GM19452 (cell line): ENCODE results near the gene VWA8.
A peak's percentile ranks its signal among the peaks of the same experiment; 100 is the strongest.
"Not testable (repeated sequence)": the region's sequence is repeated elsewhere in the genome, so short reads cannot be mapped to it uniquely, and the experiment has no call there.

Source experiments
- ATAC-seq: cut with Tn5 transposase; IDR thresholded peaks from one replicate; pipeline ENCODE4 v1.9.1; 2021; ENCODE audit not compliant: unreplicated experiment

The VWA8 gene

GRCh38 chr13:41928323-41928722 is 32.6 kb downstream of the VWA8 start:
- no peak for ATAC-seq

GRCh38 chr13:41925014-41925413 is 35.9 kb downstream of the VWA8 start:
- no peak for ATAC-seq

DNA sequence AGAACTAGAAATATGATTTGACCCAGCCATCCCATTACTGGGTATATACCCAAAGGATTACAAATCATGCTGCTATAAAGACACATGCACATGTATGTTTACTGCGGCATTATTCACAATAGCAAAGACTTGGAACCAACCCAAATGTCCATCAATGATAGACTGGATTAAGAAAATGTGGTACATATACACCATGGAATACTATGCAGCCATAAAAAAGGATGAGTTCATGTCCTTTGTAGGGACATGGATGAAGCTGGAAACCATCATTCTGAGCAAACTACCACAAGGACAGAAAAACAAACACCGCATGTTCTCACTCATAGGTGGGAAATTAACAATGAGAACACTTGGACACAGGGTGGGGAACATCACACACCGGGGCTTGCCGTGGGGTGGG is 38.0 kb downstream of the VWA8 start:
- ATAC-seq = not testable (repeated sequence)

GRCh38 chr13:41919741-41920487 is 41.0 kb downstream of the VWA8 start:
- ATAC-seq = no peak

DNA sequence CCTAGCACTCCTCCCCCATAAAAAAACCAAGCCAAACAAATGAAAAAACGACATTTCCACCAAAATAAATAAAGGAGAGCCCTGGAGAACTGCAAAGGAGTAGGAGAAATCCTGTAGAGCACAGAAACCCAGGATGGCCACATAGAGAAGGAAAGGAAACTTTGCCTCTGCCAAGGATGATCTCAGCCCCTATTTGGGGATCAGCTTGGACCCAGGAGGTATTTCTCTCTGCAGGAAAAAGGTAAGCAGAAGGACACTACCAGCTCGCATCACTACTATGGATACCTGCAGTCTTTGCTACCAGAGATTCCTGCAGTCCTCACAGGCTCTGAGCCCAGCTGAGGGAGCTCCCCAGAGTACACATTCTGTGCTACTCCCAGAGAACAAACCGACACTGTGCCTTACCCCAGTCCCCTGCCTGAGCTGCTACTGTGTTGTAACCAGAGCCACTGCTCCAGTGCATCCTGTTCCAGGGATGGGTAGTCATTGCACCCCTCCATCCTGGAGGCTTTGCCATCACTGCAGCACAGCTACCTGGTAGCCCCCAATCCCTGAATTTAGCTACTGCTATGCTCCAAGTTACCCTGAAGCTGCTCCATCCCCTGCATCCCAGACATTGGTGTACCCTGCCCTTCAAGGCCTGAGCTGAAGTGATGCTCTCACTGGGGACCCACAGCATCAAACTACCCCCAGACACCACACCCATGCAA is 41.7 kb downstream of the VWA8 start:
- no peak for ATAC-seq

DNA sequence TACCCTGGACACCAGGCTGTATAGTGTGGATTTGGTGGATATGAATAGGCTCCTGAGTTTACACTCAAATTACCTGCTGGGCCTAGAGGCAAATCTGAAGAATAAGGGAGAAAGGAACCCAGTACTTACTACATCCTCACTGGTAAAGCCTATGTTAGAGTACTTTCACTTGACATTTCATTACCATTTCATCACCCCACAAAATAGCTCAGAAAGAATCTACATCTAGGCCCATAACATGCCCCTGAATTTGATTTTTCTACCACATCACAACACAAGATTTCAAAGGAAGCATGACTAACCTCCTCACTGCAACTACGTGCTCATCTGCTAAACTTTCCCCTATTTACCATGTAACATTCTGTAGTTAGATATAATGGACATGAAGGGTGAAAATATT is 43.3 kb downstream of the VWA8 start:
- no peak for ATAC-seq

DNA sequence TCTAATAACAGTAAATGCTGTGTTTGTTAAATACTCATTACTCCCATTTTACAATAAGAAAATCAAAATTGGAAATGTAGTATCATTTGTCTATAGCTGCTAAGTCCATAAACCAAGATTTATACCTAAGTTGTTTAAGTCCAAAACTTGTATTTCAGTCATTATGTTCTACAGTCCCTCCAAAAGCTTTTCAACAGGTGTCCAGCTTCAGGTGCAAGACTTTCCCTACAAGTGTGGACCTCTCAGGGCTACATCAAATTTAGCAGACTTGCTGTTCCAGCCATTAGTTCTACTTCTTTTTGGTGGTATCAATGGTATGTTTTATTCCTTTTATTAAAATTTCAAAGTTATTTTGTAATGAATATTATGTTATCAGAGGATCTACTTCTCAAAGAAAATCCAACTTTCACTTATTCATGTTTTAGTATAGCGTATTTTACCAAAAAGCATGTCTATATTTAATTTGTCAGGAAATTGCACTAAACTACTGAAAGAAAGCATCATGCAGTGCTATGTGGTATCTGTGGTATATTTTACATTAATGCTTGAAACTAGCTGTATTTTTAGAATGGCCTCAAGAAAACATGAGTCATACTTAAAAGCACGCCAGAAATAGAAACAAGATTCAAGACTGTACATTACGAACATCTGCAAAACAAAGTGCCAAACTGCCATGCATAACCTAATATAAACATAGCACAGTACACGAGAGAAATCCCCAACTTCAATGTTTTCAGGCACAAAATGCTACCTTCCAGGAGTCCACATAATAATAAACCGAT is 44.5 kb downstream of the VWA8 start:
- peak; percentile 96 for ATAC-seq

DNA sequence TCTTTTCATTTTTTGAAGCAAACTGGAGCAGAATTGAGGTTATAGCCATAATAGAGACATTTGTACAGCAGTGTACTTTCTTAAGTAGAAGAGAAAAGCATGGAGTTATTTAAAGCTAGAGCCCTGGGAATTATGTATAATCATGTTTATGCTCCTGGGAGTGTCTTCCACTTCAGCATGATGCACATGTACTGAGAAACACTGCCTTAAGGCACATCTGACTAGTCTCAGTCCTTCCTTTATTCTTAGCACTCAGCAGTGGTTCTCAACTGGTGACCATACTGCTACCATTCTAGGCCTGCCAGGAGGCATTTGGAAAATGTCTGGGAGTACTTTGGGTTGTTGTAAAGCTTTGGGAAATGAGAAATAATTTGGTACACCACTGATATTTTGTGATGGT is 45.8 kb downstream of the VWA8 start:
- ATAC-seq = no peak

DNA sequence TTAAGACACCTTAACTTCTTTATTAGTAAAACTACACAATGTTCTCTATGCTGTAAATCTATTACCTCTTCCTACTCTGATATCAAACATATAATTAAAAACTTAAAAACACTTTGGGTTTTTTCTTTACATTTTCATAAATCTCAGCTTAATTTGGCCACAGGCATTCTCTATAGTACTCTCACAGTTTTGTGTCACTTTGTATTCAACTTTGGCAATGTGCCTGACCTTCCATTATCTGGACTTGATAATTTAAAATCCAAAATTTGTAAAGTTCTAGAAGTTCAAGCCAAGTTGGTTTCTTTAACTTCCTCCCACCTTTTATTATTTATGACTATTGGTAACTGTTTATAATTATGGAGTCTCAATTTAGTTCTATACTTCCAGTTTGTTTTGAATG is 46.4 kb downstream of the VWA8 start:
- no peak for ATAC-seq

- no peak for ATAC-seq
Observed at GRCh38 chr13:41909506-41909905, 51.4 kb downstream of the VWA8 start.

GRCh38 chr13:41905600-41906254 is 55.2 kb downstream of the VWA8 start:
- peak; percentile 83 for ATAC-seq

GRCh38 chr13:41900918-41901317 is 60.0 kb downstream of the VWA8 start:
- no peak for ATAC-seq

- not testable (repeated sequence) for ATAC-seq
Observed at GRCh38 chr13:41898411-41898810, 62.5 kb downstream of the VWA8 start.

- no peak for ATAC-seq
Observed at GRCh38 chr13:41897126-41897525, 63.8 kb downstream of the VWA8 start.

- ATAC-seq = no peak
Observed at GRCh38 chr13:41895478-41895877, 65.4 kb downstream of the VWA8 start.

DNA sequence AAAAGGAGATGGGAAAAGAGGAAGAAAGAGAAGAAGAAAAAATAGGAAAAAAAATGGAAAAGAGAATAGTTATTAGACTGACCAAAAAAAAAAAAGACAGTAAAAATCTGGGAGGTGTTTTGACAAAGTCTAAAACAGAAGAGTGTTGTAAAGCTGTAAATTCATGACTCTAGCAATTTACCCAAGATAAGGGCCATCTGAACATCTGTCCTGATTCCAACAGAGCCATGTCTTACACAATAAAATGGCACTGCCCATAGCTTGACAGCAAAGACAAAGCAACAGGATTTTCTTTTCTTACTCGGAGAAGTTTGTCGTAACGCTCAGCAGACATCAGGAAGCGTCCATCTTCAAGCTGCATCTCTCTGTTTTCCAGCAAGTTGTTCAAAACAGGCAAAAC is 69.8 kb downstream of the VWA8 start:
- no peak for ATAC-seq

DNA sequence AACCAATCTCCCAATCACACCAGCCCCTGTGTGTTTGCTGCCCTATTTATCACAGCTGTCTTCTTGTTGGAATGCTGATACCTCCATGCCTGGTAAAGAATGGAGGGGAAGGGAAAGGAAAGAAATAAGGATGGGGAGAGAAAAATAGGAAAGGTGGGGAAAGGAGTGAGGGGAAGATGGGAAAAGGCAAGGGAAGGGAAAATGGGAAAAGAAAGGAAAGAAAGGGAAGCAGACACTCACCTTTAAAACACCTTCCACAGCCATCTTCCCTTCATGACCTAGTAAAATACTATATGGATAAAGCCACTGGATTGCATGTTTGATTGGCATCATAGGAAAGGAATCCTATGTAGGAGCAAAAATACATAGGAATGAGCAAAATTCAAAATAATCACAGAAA is 77.8 kb downstream of the VWA8 start:
- ATAC-seq = no peak

GRCh38 chr13:41881890-41882289 is 79.0 kb downstream of the VWA8 start:
- not testable (repeated sequence) for ATAC-seq

DNA sequence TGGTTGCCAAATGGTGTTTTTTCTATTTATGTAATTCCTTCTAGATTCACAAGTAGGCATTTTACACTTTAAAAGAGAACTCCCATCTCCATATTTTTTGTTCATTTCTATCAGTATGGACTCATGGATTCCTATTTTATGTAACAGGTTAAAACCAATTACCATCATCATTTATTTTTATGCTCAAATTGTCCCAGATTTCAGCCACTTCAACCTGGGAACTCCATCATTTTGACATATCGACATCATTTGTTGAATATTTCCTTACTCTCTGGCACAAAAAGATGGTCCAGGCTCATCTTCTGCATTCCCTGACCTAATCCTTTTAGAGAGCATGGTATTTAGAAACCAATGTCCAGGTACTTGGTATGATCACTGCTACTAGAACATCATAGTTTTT is 79.9 kb downstream of the VWA8 start:
- no peak for ATAC-seq

- ATAC-seq = no peak
Observed at GRCh38 chr13:41864658-41865057, 96.3 kb downstream of the VWA8 start.

DNA sequence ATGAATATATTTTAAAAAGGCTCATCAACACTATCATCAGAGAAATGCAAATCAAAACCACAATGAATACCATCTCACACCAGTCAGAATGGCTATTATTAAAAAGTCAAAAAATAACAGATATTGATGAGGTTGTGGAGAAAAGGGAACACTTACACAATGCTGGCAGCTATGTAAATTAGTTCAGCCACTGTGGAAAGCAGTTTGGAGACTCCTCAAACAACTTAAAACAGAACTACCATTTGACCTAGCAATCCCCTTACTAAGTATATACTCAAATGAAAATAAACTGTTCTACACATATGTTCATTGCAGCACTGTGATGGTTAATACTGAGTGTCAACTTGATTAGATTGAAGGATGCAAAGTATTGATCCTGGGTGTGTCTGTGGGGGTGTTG is 98.2 kb downstream of the VWA8 start:
- not testable (repeated sequence) for ATAC-seq
